SK-N-SH (cell line): ENCODE measurements around the gene NPW. TPM values are rescaled to one million over a fixed set of nuclear protein-coding genes. Genes with fewer than 3 reads are reported as not detected.

Experiments used
- CTCF ChIA-PET: fragments of 300-600, 350-600 bp; formaldehyde crosslinking; extraction: SDS; loops from one replicate; lab custom pipeline; 2021; lab: Yijun Ruan, JAX
- POLR2A ChIA-PET: fragments of 350-600 bp; sonication (Branson Sonifier 250); formaldehyde crosslinking; extraction: SDS; loops from one replicate; lab custom pipeline; 2020; ENCODE audit warnings: antibody characterized with exemption, inconsistent platforms; lab: Yijun Ruan, JAX
- DNase-seq: peaks from one replicate; pipeline ENCODE4 v3.0.0; 2012
- H2AFZ ChIP-seq: fragments of 200-600 bp; sonication (generic); 2 replicates; pipeline ENCODE4 v1.8.1; 2016; ENCODE audit warnings: antibody characterized with exemption, mild to moderate bottlenecking, low read depth
- H3F3A ChIP-seq: fragments of 200-600 bp; sonication (generic); replicated peaks from 2 replicates; pipeline ENCODE3; 2016; ENCODE audit warnings: antibody characterized with exemption, mild to moderate bottlenecking; ENCODE audit not compliant: insufficient read depth
- H3K27ac ChIP-seq, 2 experiments: fragments of 200-500 bp in 1 of 2; fragments of 200-600 bp in 1 of 2; sonication (Bioruptor generic) in 1 of 2; sonication (generic), shearing (Covaris generic) in 1 of 2; 2 replicates each; pipeline versions ENCODE4 v1.5.1 to v1.6.1; 2014 to 2016; ENCODE audit warnings: low read depth in 2 of 2, inconsistent platforms in 1 of 2, low read length in 1 of 2, mild to moderate bottlenecking in 1 of 2, mixed read lengths in 1 of 2
- H3K27me3 ChIP-seq: fragments of 200-600 bp; sonication (generic), shearing (Covaris generic); 2 replicates; pipeline ENCODE4 v1.6.1; 2016; ENCODE audit warnings: mixed run types; ENCODE audit not compliant: insufficient read depth
- H3K36me3 ChIP-seq, 2 experiments: fragments of 200-500 bp in 1 of 2; fragments of 200-600 bp in 1 of 2; sonication (Bioruptor generic) in 1 of 2; sonication (generic) in 1 of 2; replicated peaks in 1 of 2; 2 replicates each; pipeline versions ENCODE3 to v1.5.1; 2014 to 2016; ENCODE audit warnings: low read length in 1 of 2, mild to moderate bottlenecking in 1 of 2; ENCODE audit not compliant: insufficient read depth in 2 of 2, control insufficient read depth in 1 of 2
- H3K4me1 ChIP-seq, 2 experiments: fragments of 200-500 bp in 1 of 2; fragments of 200-600 bp in 1 of 2; sonication (Bioruptor generic) in 1 of 2; sonication (generic), shearing (Covaris generic) in 1 of 2; 2 replicates each; pipeline versions ENCODE4 v1.5.1 to v1.6.1; 2014 to 2016; ENCODE audit warnings: low read depth in 1 of 2, low read length in 1 of 2, mixed run types in 1 of 2; ENCODE audit not compliant: insufficient read depth in 2 of 2, control insufficient read depth in 1 of 2
- H3K4me2 ChIP-seq: fragments of 200-600 bp; sonication (generic), shearing (Covaris generic); 2 replicates; pipeline ENCODE4 v1.6.1; 2017; ENCODE audit warnings: mixed run types
- H3K4me3 ChIP-seq, 2 experiments: fragments of 200-500 bp in 1 of 2; fragments of 200-600 bp in 1 of 2; sonication (Bioruptor generic) in 1 of 2; sonication (generic), shearing (Covaris generic) in 1 of 2; 2 replicates each; pipeline versions ENCODE4 v1.5.1 to v1.8.1; 2014 to 2016; ENCODE audit warnings: low read depth in 2 of 2, inconsistent platforms in 1 of 2, low read length in 1 of 2, mild to moderate bottlenecking in 1 of 2, mixed read lengths in 1 of 2, moderate library complexity in 1 of 2
- H3K79me2 ChIP-seq: fragments of 200-600 bp; sonication (generic); 2 replicates; pipeline ENCODE4 v1.8.1; 2017; ENCODE audit warnings: mild to moderate bottlenecking; ENCODE audit not compliant: insufficient read depth
- H3K9ac ChIP-seq: fragments of 200-600 bp; sonication (generic); 2 replicates; pipeline ENCODE4 v1.6.1; 2017; ENCODE audit warnings: mixed run types
- H3K9me2 ChIP-seq: fragments of 200-600 bp; sonication (generic); 2 replicates; pipeline ENCODE4 v1.6.1; 2017; ENCODE audit warnings: mixed run types
- H3K9me3 ChIP-seq: fragments of 200-600 bp; sonication (generic); 2 replicates; pipeline ENCODE4 v1.6.1; 2017; ENCODE audit warnings: mixed run types, mild to moderate bottlenecking, moderate library complexity
- H4K20me1 ChIP-seq: fragments of 200-600 bp; sonication (generic); 2 replicates; pipeline ENCODE4 v1.6.1; 2017; ENCODE audit warnings: mild to moderate bottlenecking, mixed run types; ENCODE audit not compliant: insufficient read depth
- CTCF ChIP-seq: fragments of 200-600 bp; sonication (generic); IDR thresholded peaks from 2 replicates; pipeline ENCODE4 v1.6.1; 2017; ENCODE audit warnings: antibody characterized with exemption, mild to moderate bottlenecking, moderate library complexity
- EP300 ChIP-seq, 2 experiments: IDR thresholded peaks; 2 replicates each; pipeline versions ENCODE4 v1.4.0 to v1.6.1; 2012; ENCODE audit warnings: borderline replicate concordance in 1 of 2, low read depth in 1 of 2, low read length in 1 of 2
- JUND ChIP-seq: IDR thresholded peaks from 2 replicates; pipeline ENCODE4 v1.4.0; 2012
- MAX ChIP-seq: IDR thresholded peaks from 2 replicates; pipeline ENCODE4 v1.4.0; 2012; ENCODE audit warnings: low read depth
- MXI1 ChIP-seq: IDR thresholded peaks from 2 replicates; pipeline ENCODE4 v1.6.1; 2012; ENCODE audit warnings: mild to moderate bottlenecking, low read depth, low read length, improper control_type of control experiment
- POLR2AphosphoS5 ChIP-seq: IDR thresholded peaks from 2 replicates; pipeline ENCODE4 v1.6.1; 2012; ENCODE audit warnings: low read depth, low read length
- RAD21 ChIP-seq: IDR thresholded peaks from 2 replicates; pipeline ENCODE4 v1.6.1; 2012; ENCODE audit warnings: mild to moderate bottlenecking, low read length
- RFX5 ChIP-seq: IDR thresholded peaks from 2 replicates; pipeline ENCODE4 v1.6.1; 2012; ENCODE audit warnings: mild to moderate bottlenecking, improper control_type of control experiment, low read length
- SMC3 ChIP-seq: IDR thresholded peaks from 2 replicates; pipeline ENCODE4 v1.6.1; 2012; ENCODE audit warnings: low read depth, low read length, improper control_type of control experiment
- TCF12 ChIP-seq: IDR thresholded peaks from 2 replicates; pipeline ENCODE4 v1.4.0; 2012
- TEAD4 ChIP-seq: IDR thresholded peaks from 2 replicates; pipeline ENCODE4 v1.4.0; 2012; ENCODE audit warnings: mild to moderate bottlenecking, borderline replicate concordance; ENCODE audit not compliant: insufficient read depth
- YY1 ChIP-seq: IDR thresholded peaks from 2 replicates; pipeline ENCODE4 v1.4.0; 2012; ENCODE audit warnings: low read depth, mild to moderate bottlenecking
- WGBS: methylation state at CpG from one replicate; pipeline ENCODE4 v1.1.6; 2017; ENCODE audit warnings: low lambda C conversion rate; 5-methylcytosine and 5-hydroxymethylcytosine counted together
- polyA plus RNA-seq, 3 experiments: library from polyadenylated mRNA; depleted of rRNA; stranded (reverse); fragments of >200 nt; gene quantifications; 2 replicates each; pipeline ENCODE4 v1.2.3, GENCODE V29; 2012

The NPW gene
- polyA plus RNA-seq, 1 of the 3 experiments (the other 2 are of a cell fraction), result 1.1 TPM

- 0 out of 2 replicates have a peak, but pooled peaks have one; percentile 18 for TF ChIP-seq MAX
- peak; percentile 94 for TF ChIP-seq RAD21
Observed at GRCh38 chr16:2023092-2024031, 3.8 kb downstream of the NPW start (continued).

- peaks cover 7 to 29% of the 10 kb centered on the region in 2 experiments; a peak in 2 of 4 replicates for H3K4me1 ChIP-seq
- peak overlapping the region; percentile 97; the same call in 1 of the 2 replicates for H3K4me2 ChIP-seq
- H2AFZ ChIP-seq, result no peak overlapping the region
- H3K27ac ChIP-seq, result no peak overlapping the region; a peak in 1 of 4 replicates
- H3K9me2 ChIP-seq, result no peaks in the 10 kb centered on the region
- peaks cover 4% of the 10 kb centered on the region; the same call in 1 of the 2 replicates for H3K27me3 ChIP-seq
- H3K4me3 ChIP-seq, result no peak overlapping the region
- peaks cover 9% of the 10 kb centered on the region for H3F3A ChIP-seq
- WGBS, result 97% methylated on average over 12 of the region's 12 CpGs
- DNase-seq, result no peak
- H4K20me1 ChIP-seq, result peaks cover 8% of the 10 kb centered on the region; the same call in 1 of the 2 replicates
- no peak for TF ChIP-seq RFX5
- TF ChIP-seq EP300 (IDR thresholded peaks at IDR 0.05; ENCODE audit: borderline replicate concordance in 1 of 2, low read depth in 1 of 2, low read length in 1 of 2), result no peak
- TF ChIP-seq JUND, result no peak
- TF ChIP-seq MXI1, result no peak
- no peak for TF ChIP-seq CTCF
- no peak for TF ChIP-seq YY1
- TF ChIP-seq POLR2AphosphoS5, result no peak
- no peaks in the 10 kb centered on the region for H3K36me3 ChIP-seq
- ChIA-PET POLR2A (no interaction called here), CTCF (interaction anchor here (0.6 to 6.5 kb wide), 17 partner anchors 9 to 460 kb away, joined by 3 to 68 read pairs (median 6); partner anchors contain the start of genes NTHL1, RAB26 and TSC2)
- H3K9ac ChIP-seq, result no peak overlapping the region
- no peaks in the 10 kb centered on the region for H3K9me3 ChIP-seq
- H3K79me2 ChIP-seq, result peaks cover 15% of the 10 kb centered on the region; the same call in 1 of the 2 replicates
Observed at GRCh38 chr16:2024032-2024420, 4.4 kb downstream of the NPW start.

- Histone ChIP-seq H3K27ac (no peak overlapping the region), H3K9ac (no peak overlapping the region), H3K27me3 (peaks cover 4% of the 10 kb centered on the region; the same call in 1 of the 2 replicates), H3K4me2 (no peak overlapping the region), H4K20me1 (peaks cover 8% of the 10 kb centered on the region; the same call in 1 of the 2 replicates), H3K9me3 (no peaks in the 10 kb centered on the region), H3F3A (peaks cover 9% of the 10 kb centered on the region), H3K4me3 (no peak overlapping the region), H3K36me3 (peaks cover 0 to 5% of the 10 kb centered on the region in 2 experiments), H2AFZ (no peak overlapping the region), H3K79me2 (peaks cover 15% of the 10 kb centered on the region; the same call in 1 of the 2 replicates), H3K9me2 (no peaks in the 10 kb centered on the region), H3K4me1 (peaks cover 7 to 29% of the 10 kb centered on the region in 2 experiments; a peak in 2 of 4 replicates)
- no peak for TF ChIP-seq TCF12
- no peak for TF ChIP-seq SMC3
- TF ChIP-seq TEAD4, result no peak
- ChIA-PET CTCF (interaction anchor here (0.9 to 6.5 kb wide), 7 partner anchors 14 to 126 kb away, joined by 3 to 68 read pairs (median 25); partner anchors contain the start of genes NTHL1 and TSC2), POLR2A (no interaction called here)
- no peak for DNase-seq
- WGBS, result 100% methylated on average over 3 of the region's 14 CpGs
Observed at GRCh38 chr16:2025251-2025650, 5.7 kb downstream of the NPW start.
